ENCODE results near the gene HIF1AN. TPM values are rescaled to one million over a fixed set of nuclear protein-coding genes. Genes with fewer than 3 reads are reported as not detected.

HIF1AN gene
- total RNA-seq, 1 experiment from 2014 or later, result 57.6 TPM

DNA sequence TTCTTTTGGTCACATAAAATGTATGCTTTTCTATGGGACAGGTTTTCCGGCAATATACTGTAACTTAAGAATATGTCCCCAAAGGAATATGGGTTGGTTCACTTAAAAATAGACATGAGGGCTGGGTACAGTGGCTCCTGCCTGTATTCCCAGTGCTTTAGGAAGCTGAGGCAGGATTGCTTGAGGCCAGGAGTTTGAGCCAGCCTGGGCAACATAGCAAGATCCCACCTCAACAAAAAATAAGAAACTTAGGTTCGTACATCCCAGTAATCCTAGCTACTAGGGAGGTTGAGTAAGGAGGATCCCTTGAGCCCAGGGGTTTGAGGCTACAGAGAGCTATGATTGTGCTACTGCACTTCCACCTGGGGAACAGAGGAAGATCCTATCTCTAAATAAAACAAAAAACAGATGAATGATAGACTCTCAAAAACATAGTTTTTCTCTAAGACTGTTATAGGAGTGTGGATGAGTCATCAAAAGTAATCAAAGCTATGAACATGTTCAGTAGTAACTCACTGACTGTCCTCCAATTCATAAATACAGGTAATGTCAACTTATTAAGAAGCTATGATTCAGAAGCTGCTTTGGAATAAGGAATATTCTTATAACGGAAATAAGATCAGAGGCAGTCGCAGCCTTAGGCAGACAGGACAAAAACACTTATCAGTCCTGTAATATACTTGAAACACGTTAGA lies 13.5 kb upstream of the HIF1AN start:
- no peak overlapping the region for H3K4me3 ChIP-seq (ENCODE audit: low read depth, low read length, poor library complexity, severe bottlenecking)
- TF ChIP-seq EZH2 (IDR thresholded peaks at IDR 0.05; ENCODE audit: borderline replicate concordance, low read depth, low read length, poor library complexity, severe bottlenecking), result no peak
- TF ChIP-seq, protein P1, sequence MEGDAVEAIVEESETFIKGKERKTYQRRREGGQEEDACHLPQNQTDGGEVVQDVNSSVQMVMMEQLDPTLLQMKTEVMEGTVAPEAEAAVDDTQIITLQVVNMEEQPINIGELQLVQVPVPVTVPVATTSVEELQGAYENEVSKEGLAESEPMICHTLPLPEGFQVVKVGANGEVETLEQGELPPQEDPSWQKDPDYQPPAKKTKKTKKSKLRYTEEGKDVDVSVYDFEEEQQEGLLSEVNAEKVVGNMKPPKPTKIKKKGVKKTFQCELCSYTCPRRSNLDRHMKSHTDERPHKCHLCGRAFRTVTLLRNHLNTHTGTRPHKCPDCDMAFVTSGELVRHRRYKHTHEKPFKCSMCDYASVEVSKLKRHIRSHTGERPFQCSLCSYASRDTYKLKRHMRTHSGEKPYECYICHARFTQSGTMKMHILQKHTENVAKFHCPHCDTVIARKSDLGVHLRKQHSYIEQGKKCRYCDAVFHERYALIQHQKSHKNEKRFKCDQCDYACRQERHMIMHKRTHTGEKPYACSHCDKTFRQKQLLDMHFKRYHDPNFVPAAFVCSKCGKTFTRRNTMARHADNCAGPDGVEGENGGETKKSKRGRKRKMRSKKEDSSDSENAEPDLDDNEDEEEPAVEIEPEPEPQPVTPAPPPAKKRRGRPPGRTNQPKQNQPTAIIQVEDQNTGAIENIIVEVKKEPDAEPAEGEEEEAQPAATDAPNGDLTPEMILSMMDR (conservative IDR thresholded peaks at IDR 0.05; ENCODE audit: low read depth, low read length), result no peak
- H3K9me3 ChIP-seq (ENCODE audit: low read depth, low read length, poor library complexity, severe bottlenecking), result no peaks in the 10 kb centered on the region
- CTCF ChIA-PET, result interaction anchor here (0.6 to 1.0 kb wide), 2 partner anchors 356 to 663 kb away, joined by 3 read pairs; no protein-coding TSS in a partner anchor
- intact Hi-C loops (cut with micrococcal nuclease; ENCODE audit: unreplicated experiment), result no loop called here
- peaks cover 34% of the 10 kb centered on the region for H3K36me3 ChIP-seq (ENCODE audit: insufficient read depth, low read length, poor library complexity, severe bottlenecking)
- BruUV-seq (replicated peaks), result no TSS peak
- H3K27ac ChIP-seq (ENCODE audit: low read depth, low read length, poor library complexity, severe bottlenecking), result no peak overlapping the region
- peaks cover 7% of the 10 kb centered on the region for H3K4me1 ChIP-seq (ENCODE audit: insufficient read depth, low read length, poor library complexity, severe bottlenecking)
- H3K27me3 ChIP-seq (replicated peaks; ENCODE audit: insufficient read depth, low read depth, low read length, poor library complexity), result no peaks in the 10 kb centered on the region
- DNase-seq (ENCODE audit: low spot score), result no peak
- POLR2A ChIA-PET (ENCODE audit: low non-redundant PET), result interaction anchor here (0.6 kb wide), 1 partner anchor 46 kb away, joined by 7 read pairs; no protein-coding TSS in a partner anchor

DNA sequence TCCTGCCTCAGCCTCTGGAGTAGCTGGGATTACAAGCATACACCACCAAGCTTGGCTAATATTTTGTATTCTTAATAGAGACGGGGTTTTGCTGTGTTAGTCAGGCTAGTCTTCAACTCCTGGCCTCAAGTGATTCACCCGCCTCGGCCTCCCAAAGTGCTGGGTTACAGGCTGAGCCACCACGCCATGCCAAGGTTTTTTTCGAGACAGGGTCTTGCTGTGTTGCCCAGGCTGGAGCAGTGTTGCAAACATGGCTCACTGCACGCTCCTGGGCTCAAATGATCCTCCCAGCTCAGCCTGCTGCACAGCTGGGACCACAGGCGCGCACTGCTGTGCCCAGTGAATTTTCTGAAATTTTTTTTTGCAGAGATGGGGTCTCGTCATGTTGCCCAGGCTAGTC lies 12.8 kb upstream of the HIF1AN start:
- DNase-seq (ENCODE audit: low spot score), result no peak
- H3K36me3 ChIP-seq (ENCODE audit: insufficient read depth, low read length, poor library complexity, severe bottlenecking), result peaks cover 36% of the 10 kb centered on the region
- H3K27me3 ChIP-seq (replicated peaks; ENCODE audit: insufficient read depth, low read depth, low read length, poor library complexity), result no peaks in the 10 kb centered on the region
- ChIA-PET POLR2A (ENCODE audit: low non-redundant PET) (no interaction called here), CTCF (interaction anchor here (1.0 kb wide), 1 partner anchor 355 kb away, joined by 3 read pairs; no protein-coding TSS in a partner anchor)
- TF ChIP-seq, protein P1 (conservative IDR thresholded peaks at IDR 0.05; ENCODE audit: low read depth, low read length), result no peak
- H3K9me3 ChIP-seq (ENCODE audit: low read depth, low read length, poor library complexity, severe bottlenecking), result no peaks in the 10 kb centered on the region
- peaks cover 7% of the 10 kb centered on the region for H3K4me1 ChIP-seq (ENCODE audit: insufficient read depth, low read length, poor library complexity, severe bottlenecking)
- no TSS peak for BruUV-seq (replicated peaks)
- intact Hi-C loops (cut with micrococcal nuclease; ENCODE audit: unreplicated experiment), result no loop called here
- no peak overlapping the region for H3K4me3 ChIP-seq (ENCODE audit: low read depth, low read length, poor library complexity, severe bottlenecking)
- H3K27ac ChIP-seq (ENCODE audit: low read depth, low read length, poor library complexity, severe bottlenecking), result no peak overlapping the region

GRCh38 chr10:100524206-100524605 lies 11.5 kb upstream of the HIF1AN start:
- TF ChIP-seq, protein P1 (conservative IDR thresholded peaks at IDR 0.05; ENCODE audit: low read depth, low read length), result no peak
- TF ChIP-seq EZH2 (IDR thresholded peaks at IDR 0.05; ENCODE audit: borderline replicate concordance, low read depth, low read length, poor library complexity, severe bottlenecking), result no peak
- H3K36me3 ChIP-seq (ENCODE audit: insufficient read depth, low read length, poor library complexity, severe bottlenecking), result peaks cover 36% of the 10 kb centered on the region
- peaks cover 10% of the 10 kb centered on the region for H3K4me1 ChIP-seq (ENCODE audit: insufficient read depth, low read length, poor library complexity, severe bottlenecking)
- H3K27me3 ChIP-seq (replicated peaks; ENCODE audit: insufficient read depth, low read depth, low read length, poor library complexity), result no peaks in the 10 kb centered on the region
- no peak for DNase-seq (ENCODE audit: low spot score)
- ChIA-PET CTCF (no interaction called here), POLR2A (ENCODE audit: low non-redundant PET) (no interaction called here)
- no TSS peak for BruUV-seq (replicated peaks)
- no peak overlapping the region for H3K4me3 ChIP-seq (ENCODE audit: low read depth, low read length, poor library complexity, severe bottlenecking)
- H3K9me3 ChIP-seq (ENCODE audit: low read depth, low read length, poor library complexity, severe bottlenecking), result no peaks in the 10 kb centered on the region
- H3K27ac ChIP-seq (ENCODE audit: low read depth, low read length, poor library complexity, severe bottlenecking), result no peak overlapping the region
- intact Hi-C loops (cut with micrococcal nuclease; ENCODE audit: unreplicated experiment), result no loop called here

Data from A673 (cell line).